HCEC 1CT (cell line): ENCODE results near the gene IL21.
"Not testable (repeated sequence)": the region's sequence is repeated elsewhere in the genome, so short reads cannot be mapped to it uniquely, and the experiment has no call there.

Experiments
- DNase-seq: peaks from one replicate; pipeline ENCODE4 v3.0.0-alpha.2; 2017

Gene IL21

GRCh38 chr4:122621016-122621507, at the start of gene IL21:
Gene IL21 (minus strand): TSS chr4:122621066. CDS start chr4:122621011, 55 bp downstream.
- no peak for DNase-seq

- DNase-seq, result no peak
Measured at GRCh38 chr4:122669911-122670738, 49.3 kb upstream of the IL21 start.

DNA sequence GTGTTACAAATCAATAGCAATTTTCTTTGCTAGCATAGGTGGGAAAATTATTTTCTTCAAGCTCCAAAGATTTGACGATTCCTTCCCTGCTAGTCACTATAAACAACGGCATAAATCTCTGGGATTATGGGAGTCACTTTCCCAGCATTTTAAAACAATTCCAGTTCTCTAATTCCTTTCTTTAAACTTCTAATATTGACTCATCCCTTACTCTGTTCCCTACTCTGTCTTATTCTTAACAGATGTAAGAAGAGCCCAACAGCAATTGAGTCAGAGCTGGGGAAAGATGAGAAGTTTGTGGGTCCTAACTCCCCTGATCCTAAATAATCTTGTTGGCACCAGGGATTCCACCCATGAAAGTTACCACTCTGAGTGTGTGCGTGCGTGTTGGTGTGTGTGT, 47.4 kb upstream of the IL21 start:
- peak; percentile 88 for DNase-seq

DNA sequence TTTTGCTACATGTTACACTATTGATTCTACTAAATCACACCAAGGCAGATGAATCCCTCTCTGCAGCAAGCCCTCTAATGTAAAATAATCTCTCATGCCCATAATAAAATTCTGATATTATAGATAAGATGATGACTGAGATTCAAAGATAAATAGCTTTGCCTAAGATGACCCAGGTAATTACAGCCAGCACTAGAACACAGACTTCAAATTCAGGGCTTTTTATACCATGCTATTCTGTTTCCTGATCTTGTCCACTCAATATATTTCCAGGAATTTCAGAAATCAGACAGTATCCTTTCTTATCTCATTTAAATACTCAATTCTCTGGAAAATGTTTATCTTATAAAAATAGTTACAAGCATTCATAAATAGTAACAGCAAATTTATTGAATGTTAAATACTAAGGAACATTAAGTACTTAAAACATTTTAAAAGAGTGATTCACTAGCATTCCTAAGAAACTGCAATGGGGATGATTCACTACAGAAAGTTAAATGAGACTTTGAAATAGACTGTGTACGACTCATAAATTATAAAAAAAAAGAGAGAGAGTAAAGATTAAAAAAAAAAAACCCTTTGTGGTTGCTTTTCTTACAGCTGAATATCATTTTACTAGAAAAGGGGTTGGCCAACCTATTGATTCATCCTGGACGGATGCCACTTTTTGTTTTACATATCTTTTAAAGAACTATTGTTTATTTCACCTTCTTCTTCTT, 45.8 kb upstream of the IL21 start:
- peak; percentile 91 for DNase-seq

GRCh38 chr4:122665161-122665929, 44.5 kb upstream of the IL21 start:
- peak; percentile 20 for DNase-seq

DNA sequence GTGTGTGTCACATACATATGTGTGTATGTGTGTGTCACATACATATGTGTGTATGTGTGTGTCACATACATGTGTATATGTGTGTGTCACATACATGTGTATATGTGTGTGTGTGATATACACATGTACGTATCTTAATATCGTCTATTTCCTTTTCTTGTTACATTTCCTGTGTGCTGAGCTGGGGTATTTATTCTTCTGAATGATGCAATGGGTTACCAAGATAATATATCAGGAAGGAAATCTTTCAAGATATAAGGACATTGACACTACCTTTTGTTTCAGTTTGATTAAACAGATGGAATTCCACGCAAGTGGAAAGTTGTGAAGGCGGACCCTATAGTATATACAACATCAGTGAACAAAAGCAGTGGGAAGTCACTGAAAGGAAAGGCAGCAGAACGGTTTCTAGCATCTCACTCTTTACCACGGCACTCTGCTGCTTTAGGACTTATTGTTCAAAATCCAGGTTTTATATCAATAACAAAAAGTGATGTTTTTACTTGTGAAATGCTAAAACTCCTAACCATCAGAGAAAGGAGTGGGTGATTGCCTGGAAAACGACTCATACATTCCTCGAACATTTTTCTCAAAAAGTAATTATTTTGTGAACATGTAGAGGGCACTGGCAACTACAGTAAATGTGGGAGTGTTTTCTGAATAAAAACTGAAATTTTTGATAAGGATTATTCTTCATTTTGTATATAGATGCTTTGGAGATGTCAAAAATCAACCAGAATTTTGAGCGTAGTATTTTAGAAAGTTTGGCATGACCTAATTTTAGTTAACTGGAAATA, 43.1 kb upstream of the IL21 start:
- peak; percentile 13 for DNase-seq

GRCh38 chr4:122663291-122663690, 42.4 kb upstream of the IL21 start:
- no peak for DNase-seq

GRCh38 chr4:122662701-122663100, 41.8 kb upstream of the IL21 start:
- no peak for DNase-seq

- peak; percentile 48 for DNase-seq
Measured at GRCh38 chr4:122661176-122662160, 40.6 kb upstream of the IL21 start.

- DNase-seq, result no peak
Measured at GRCh38 chr4:122658818-122659295, 38.0 kb upstream of the IL21 start.

- no peak for DNase-seq
Measured at GRCh38 chr4:122658377-122658776, 37.5 kb upstream of the IL21 start.

GRCh38 chr4:122657553-122657952, 36.7 kb upstream of the IL21 start:
- no peak for DNase-seq

GRCh38 chr4:122656583-122656982, 35.7 kb upstream of the IL21 start:
- not testable (repeated sequence) for DNase-seq

- peak; percentile 23 for DNase-seq
Measured at GRCh38 chr4:122652379-122652778, 31.5 kb upstream of the IL21 start.

GRCh38 chr4:122650148-122650547, 29.3 kb upstream of the IL21 start:
- DNase-seq, result no peak

DNA sequence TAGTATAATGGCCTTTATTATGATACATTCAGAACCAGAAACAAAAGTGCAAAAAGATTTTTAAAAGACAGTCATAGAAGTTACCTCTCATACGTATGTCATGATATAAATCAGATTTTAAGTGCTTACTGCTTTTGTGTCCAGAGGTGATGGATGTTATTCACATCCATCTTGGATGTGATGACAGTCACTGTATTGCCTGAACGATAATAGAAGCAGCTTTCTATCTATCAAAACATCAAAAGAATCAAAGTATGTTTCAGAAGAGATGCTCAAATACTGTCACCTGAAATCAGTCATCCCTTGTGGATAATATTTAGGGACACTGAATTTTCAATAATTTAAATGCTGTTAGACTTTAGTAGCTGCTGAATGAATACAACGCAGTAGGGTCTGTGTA, 26.8 kb upstream of the IL21 start:
- no peak for DNase-seq

DNA sequence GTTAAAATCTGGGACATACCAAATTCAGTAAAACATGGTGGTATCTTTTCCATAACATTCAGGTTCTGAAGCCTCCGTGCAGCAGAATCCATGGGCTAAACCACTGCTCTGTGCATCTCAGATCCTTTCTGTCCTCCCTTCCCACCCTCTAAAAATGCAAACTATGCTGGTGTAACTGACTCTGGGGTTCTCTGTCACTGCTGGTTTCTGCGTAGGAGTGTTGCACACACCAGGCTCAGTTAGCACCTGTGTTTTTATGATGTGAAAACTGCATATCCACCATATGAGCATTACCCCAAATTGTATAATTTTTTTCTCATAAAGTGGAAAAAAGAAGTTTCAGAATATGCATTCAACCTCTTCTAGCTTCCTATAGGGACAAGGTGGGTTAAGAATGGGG, 22.4 kb upstream of the IL21 start:
- no peak for DNase-seq

GRCh38 chr4:122639181-122639580, 18.3 kb upstream of the IL21 start:
- no peak for DNase-seq

DNA sequence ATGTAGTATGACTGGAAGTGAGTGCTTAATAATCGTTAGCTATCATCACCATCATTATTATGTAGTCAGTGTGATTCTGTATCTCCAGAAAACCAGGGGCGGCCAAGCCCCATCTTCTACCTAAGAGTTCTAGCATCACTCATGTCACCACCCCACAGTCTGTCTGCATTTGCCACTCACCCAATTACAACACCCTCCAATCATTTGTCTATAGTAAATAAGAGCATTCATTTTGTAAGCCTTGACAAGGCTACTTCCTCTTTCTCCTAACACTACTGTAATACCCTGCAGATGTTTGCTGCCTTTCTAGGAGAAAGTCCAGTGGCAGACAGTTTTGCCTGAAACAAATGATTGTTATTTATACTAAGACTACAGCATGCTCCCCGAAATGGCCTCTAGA, 15.8 kb upstream of the IL21 start:
- no peak for DNase-seq

DNA sequence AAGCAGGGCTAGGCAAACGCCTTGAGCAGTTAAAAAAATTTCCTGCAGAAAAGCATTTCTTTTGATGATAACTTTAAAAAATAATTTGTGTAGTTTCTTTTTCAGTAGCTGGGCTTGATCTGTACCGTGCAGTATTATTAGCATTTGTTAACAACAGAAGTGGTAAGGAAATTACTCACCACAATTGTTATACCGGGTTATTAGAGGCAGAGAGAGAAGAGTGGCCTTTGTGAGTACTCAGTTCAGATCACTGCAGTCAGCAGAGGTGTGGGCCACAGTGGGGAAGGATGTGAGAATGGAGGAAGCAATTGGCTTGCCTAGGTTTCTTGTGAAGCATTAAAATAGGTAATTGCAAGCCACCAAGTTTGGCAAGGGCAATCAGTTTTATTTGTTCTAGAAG, 14.3 kb upstream of the IL21 start:
- DNase-seq, result no peak

GRCh38 chr4:122633211-122633610, 12.3 kb upstream of the IL21 start:
- DNase-seq, result no peak
